HG02870 (cell line): Measurements from ENCODE around the gene LDLRAD4.

Experiments used
- ATAC-seq: cut with Tn5 transposase; IDR thresholded peaks from one replicate; pipeline ENCODE4 v1.9.1; 2021; ENCODE audit warnings: mild to moderate bottlenecking, moderate library complexity; ENCODE audit not compliant: unreplicated experiment

The LDLRAD4 gene

DNA sequence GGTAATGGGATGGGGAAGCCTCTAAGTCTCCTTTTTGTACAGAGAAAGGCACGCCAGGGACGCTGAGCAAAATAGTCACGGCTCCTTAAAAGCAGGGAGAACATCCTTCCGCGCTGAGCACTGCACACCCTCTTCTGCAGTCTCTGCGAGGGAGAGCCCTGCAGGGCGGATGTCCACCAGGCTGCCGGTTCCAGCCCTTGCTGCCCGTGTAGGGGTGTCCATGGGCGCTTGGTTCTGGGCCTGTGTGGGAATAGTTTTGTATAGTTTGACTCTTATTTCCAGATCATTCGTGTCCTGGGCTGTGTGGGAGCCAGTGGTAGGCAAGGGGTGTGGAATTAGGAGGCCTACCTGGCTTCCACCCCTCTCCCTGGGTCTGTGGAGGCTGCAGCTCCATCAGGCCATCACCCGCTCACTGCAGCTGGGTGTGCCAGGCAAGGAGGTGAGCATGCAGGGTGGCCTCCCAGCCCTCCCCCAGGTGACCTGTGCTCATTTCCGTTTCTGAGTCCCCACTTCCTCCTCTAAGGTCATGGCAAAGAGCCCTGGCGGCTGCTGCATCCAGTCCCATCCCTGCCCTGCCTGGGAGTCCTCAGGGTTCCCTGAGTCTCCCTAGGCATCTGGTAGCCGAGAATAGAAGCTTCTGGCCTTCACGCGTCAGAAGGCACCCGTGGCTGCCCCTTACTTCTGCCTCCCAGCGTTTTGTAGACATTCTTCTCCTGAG lies 202.6 kb downstream of the LDLRAD4 start:
- no peak for ATAC-seq

DNA sequence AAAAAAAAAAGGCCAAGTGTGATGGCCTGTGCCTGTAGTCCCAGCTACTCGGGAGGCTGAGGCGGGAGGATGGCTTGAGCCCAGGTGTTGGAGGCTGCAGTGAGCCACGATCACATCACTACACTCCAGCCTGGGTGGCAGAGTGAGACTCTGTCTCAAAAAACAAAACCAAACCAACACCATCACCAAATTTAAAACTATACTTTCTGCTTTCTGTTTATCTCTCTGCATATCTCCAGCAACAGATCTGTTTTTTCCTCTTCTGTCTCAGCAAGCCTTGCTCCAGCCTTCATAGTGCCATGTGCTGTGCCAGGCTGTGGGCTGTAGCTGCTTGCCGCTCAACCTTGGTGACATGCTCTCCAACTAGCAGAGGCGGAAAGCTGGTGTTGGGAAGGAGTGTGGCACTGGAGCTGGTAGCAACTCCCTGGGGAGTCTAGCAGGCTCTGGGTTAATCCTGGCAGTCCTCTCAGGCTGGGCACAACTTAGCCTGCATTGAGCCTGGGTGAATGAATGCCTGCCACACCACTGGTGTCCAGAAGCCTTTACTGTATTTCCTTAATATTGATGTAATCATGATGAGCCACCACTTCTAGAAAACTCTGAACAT lies 204.1 kb downstream of the LDLRAD4 start:
- ATAC-seq: no peak

DNA sequence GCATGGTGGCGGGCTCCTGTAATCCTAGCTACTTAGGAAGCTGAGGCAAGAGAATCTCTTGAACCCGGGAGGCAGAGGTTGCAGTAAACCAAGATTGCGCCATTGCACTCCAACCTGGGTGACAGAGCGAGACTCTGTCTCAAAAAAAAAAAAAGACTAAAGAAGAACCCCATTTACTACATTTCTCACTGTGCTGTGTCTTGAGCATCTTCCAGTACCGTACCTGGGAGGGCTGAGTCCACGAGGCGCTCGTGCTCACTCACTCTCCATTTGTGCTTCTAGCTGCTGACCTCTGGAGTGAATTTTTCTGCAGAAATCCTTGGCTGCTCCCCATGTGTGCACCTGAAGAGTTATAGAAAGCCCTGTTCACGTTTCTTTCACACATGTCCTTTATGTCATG lies 204.8 kb downstream of the LDLRAD4 start:
- ATAC-seq: no peak

DNA sequence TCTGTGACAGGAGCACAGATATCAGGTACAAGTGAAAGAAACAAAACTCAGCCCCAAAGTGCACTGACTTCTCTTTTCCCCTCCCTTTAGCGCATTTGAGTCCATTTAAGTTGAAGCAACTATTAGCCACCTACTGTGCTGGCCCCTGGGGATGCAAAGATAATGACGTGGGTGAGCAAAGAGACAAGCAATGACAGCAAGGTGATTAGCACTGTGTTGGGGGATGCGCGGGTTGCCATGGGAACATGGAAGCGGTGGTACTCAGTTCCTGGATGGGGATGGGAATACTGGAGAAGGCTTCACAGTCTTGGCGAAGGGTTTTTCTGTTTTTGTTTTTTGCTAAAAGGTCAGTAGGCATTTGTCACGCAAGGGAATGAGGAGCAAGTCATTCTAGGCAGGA lies 205.8 kb downstream of the LDLRAD4 start:
- ATAC-seq: no peak

DNA sequence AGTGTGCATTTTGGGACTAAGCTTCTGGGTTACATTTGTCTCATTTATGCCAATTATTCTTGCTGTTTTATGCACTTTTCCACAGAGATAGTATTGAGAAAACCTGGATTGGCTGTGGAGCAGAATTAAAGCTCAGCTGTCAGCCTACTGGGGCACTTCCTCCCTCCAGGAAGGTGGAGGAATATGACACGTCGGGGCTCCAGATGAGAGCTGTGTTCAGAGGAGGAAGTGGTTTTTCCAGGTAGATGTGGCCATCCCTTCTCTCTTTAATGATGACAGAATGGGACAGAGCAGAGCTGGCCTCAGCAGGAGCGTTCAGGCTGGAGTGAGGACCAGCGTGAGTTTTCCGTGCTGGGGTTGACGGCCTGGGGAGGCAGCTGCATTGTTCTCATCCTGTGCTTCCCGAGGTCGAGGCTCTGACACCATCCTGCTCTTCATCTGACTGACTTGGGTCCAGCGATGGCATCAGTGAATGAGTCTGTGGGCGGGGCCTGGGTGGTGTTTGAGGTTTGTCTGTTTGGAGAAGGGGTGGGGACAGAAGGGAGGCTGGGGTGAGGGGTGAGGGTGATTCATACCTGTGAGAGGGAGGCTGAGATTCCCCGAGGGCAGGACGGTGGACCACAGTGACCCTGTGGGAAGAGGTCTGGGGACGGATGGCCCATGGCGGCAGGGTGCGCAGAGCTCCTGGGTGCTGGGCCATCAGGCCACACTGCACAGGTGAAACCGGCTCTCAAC lies 207.0 kb downstream of the LDLRAD4 start:
- ATAC-seq: no peak

DNA sequence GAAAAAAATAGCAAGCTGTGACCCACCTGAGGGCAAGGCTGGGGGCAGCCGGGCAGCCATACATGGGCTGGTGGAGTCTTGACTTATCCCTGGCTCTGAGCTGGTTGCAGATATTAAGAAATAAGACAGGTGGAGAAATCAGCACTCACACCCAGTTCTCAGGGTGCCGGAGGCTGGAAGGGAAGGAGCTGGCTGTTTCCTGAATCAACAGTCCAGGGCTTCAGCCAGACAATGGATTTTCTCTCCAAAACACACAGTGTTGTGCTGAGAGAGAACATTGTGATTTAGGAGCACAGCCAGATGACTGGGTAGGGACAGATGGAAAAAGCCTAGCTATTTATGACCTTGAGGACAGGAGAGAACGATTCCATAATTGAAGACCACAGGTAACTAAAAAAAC lies 208.8 kb downstream of the LDLRAD4 start:
- ATAC-seq: no peak

DNA sequence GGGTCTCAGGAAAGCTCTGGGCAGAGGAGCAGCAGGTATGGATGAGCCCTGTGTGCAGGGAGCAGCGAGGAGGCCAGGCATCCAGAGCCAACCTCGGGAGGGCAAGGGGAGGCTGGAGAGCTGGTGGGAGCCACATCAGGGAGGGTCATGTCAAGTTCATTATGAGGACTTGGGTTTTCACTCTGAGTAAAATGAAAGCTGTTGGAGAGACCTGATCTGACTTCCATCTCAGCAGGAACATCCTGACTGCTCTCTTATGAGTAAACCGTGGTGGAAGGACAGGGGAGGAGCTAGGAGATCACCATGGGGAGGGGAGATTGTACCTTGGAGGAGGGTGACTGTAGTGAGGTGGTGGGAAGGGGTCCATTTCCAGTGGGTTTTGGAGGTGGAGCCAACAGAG lies 209.8 kb downstream of the LDLRAD4 start:
- ATAC-seq: no peak

DNA sequence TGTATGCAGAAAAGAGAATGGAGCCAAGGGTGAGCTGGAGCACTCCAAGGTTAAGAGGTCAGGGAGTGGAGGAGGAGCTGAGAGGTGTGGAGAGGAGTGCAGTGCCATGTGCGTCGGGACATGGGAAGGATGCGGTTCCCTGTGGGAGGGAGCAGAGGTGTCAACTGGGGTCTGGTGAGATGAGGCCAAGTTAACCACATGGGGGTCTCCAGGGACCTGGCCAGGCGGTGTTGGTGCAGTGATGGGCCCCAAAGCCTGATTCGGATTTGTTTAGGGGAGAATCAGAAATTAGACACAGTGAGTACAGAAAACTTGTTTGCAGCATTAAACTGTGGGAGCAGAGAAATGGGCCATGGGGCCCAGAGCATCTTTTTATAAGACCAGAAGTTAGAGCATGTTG lies 210.5 kb downstream of the LDLRAD4 start:
- ATAC-seq: no peak

DNA sequence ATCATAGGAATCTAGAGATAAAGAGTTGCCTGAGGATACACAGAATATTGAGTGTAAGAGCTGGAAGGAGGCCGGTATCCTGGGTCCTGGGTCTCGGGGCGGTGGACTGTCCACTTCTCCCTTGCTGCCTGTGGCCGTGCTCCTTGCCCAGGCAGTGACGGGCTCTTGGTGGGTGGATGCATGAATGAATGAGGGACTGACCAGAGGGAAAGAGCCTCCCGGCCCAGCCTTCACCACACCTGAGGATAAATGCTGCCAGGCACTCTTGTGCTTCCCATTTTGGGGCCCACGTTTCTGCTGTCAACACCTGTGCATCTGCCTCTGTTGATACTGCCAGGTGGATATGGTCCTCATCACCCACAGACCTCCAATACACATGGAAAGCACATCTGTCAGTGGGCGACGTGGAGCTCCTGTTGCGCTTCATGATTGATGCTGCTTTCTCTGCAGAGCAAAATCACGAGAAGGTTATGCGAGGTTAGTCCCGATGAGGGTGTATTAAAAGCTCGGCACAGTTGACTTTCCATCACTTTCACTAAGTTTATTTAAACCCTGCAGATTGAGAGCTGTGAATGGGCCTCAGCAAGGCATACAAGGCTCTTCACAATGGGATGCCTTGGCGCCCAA lies 211.4 kb downstream of the LDLRAD4 start:
- no peak for ATAC-seq

DNA sequence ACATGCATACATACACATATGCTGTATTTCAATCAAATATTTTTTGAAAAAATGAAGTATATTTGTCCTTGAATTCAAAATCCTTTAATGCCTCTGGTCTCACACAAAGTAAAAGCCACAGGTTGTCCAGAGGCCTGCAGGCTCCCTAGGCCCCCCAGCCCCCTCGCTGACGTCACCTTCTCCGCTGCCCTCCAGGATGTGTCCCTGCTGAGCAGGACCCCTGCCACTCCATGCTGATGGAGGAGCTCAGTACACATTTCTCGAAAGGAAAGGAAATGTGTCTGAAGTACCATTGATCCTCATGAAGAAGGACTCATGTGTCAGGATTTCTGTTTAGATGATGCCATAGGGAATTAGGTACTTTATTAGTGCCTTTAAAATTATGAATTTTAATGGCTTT lies 212.1 kb downstream of the LDLRAD4 start:
- ATAC-seq: no peak

DNA sequence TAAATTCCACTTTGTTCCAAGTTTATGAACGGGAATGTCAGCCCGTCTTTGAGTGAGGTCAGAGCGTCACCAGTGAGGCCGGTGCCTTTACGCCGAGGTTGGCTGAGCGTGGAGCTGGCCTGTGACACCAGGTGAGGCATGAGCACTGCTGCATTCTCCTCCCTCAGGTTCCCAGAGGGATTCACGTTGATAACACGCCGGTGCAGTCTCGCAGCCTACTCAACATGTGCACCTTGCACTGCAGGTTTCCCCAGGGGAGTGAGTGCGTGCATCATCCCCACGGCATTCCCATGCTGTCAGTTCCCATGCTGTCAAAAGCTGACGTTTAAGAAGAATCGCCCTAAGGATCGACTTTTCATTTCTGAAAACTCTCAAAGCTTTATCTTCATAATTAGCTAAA lies 213.3 kb downstream of the LDLRAD4 start:
- ATAC-seq: no peak

DNA sequence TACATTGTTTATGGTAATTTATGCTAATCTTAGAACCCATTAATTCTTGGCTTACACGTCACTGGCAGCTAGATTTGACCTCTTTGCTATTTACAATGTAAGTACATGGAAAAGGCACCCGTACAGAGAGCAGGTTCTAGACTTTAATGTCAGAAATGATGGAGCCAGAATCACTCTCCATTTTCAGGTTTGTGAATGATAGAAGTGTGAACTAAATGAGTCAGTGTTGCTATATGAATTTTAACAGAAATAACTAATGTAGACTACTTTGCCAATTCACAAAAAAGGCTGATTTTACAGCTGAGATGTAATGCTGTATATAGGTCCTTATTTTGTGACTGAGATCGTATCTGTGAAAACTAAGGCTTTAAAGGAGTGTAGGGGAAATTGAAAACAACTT lies 214.6 kb downstream of the LDLRAD4 start:
- ATAC-seq: no peak

DNA sequence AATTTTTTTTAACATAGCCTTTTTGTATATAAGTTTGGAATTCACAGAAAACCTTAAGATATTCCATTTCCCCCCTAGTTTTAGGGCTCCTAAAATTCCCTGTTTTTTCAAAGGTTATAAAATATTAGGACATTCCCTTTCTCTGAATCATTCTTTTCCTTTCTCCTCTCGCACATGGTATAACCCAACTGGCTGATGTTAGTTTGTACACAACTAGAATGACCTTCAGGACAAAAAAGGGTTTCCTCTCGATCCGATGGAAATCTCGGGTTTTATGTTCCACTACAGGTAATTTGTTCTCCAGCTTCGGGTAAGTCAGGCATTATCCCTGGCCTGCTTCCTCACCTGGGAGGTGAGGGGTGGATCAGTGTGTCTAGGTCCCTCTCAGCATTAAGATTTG lies 215.1 kb downstream of the LDLRAD4 start:
- no peak for ATAC-seq

DNA sequence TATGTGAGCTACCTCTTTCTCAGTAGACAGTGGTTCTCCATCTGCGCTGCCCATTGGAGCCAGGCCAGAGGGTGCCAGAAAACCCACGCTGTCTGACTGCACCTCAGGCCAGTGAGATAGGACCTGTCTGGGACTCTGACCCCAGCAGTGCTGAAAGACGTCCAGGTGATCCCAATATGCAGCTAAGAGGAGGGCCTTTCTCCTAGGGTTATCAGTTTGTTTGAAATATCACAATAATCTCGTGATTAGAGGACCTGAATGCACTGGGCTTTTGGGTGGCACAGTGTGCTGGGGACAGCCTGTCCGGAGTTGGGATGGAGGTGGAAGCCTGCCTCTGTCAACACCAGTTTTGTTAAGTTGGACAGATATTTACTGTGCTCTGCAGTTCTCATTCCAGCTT lies 216.3 kb downstream of the LDLRAD4 start:
- no peak for ATAC-seq

DNA sequence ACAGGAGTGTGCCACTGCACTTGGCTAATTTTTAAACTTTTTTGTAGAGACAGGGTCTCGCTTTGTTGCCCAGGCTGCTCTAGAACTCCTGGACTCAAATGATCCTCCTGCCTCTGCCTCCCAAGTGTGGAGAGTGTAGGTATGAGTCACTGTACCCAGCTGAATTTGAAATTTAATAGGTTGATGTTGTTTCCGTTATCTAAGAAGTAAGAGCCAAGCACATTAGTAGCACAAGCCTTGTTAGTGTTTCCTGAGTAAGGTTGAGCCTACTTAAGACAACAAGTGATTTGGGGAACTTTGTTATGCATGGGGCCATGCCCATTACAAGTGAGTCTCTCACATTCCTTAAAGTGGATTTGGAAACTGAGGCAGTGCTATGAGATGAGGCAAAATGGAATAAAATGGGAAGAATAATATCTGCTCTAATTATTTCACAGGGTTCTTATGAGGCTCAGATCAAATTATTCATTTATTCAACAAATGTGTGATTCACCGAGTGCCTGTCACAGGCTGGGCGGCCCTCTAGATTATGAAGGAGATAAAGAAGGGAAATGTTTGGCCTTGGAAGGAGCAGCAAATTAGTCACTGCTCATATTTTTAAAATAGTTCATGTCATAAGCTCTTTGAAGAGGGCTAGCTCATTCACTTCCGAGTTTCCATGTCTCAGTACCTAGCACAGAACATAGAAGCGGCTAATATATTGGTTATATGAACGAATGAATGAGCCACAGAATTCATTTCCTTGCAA lies 217.2 kb downstream of the LDLRAD4 start:
- ATAC-seq: no peak

DNA sequence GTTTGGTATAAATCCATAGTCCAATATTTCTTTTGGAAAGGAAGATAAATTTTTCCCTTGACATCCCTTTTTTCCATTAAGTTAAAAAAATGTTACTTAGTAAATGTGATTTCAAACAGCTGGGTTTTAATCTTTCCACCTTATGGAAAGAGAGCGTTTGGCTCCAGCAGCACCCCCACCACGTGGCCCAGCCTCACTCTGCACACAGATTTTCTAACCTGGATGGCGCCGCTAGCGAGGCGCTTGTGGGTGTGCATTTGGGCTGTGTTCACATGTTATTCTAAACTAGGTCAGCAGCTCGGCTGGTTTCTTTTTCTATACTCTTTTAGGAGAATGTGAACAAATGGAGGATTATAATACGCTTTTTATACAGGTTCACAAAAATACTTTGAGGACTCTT lies 218.0 kb downstream of the LDLRAD4 start:
- ATAC-seq: no peak

DNA sequence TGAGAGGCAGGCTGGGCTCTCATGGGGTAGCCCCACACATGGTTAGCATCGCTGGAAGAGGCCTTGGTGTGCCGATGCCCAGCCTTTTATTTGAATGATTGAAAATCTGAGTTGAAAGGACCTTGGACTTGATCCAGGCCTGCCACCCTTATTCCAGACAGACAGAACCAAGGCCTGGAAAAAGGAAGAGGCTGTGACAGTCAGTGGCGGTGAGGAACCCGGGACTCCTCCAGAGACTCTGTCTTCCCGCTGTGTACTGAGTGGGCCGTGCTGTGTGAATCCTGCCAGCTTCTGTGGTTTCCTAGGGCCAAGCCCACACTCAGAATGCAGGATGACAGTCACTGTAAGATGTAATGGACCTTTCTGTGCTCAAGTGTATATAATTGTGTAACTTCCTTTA lies 218.5 kb downstream of the LDLRAD4 start:
- ATAC-seq: no peak

DNA sequence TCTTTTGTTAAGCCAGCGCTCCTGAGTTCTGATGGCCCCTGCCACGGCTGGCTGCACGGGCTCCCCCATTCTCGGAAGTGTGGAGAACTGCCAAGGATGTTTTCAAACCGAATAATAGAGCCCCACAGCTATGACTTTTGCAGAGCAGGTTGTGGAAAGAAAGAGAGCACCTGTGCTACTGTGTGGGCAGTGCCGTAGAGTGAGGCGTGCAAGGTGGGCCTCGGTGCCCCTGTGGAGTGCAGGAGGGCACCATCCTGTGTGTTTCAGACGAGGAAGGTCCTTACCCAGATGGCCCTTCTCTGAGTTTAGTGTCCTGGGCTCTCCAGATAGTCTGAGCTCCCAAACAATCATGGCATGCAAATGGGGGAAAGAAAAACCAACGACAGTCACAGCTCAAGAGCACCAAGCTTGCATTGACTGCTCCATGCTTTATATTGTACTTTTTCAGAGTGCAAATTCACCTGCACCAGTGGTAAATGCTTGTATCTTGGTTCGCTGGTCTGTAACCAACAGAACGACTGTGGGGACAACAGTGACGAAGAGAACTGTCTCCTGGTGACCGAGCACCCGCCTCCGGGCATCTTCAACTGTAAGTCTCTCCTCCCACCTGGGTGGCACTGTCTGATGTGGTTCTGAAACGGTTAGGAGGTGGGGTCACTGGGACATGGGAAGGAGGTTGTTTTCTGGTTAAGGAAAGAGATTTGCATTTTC lies 219.4 kb downstream of the LDLRAD4 start:
- no peak for ATAC-seq

DNA sequence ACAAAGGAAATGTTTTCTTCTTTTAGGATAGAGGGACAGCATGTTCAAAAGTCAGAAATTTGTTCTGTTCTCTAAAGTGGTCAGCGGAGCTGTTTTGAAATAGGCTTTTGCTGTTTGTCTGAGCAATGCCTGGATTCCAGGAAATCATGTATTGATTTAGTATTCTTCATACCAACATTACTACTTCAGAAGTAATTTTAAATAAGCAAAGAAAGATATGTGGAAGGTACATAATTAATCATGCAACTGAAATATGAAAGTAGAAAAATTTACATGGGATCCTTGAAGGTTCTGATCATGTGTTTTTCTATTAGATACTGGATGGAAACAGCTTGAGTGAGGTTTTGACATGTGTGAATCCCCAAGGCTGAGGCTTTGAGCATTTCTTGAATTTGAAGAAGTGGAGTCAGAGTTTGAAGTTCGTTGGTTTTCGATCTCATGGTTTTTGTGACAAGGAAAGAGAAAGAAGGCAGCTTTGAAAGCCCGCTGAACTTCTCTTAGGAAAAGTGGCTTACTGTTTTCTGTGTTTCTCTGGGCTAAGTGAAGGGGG lies 220.0 kb downstream of the LDLRAD4 start:
- no peak for ATAC-seq

DNA sequence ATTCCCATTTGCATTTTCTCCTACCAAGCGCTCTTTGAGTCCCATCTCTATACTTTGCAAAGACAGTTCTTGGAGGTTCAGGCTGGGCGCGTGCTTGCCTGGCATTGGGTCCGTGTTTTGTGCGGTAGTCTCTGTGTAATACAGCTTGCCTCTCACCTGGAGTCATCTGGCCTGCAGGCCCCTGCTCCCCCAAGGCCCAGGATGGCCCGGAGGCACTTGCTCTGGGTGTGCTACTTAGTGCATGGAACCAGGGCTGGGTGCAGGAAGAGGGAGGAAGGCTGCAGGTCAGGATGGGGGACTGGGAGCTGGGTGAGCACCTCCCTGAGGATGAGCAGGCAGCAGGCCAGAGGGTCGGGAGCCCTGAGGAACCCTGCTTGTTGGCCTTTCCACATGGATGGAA lies 220.9 kb downstream of the LDLRAD4 start:
- ATAC-seq: no peak
